ENCODE results near the gene UHRF2. TPM values are rescaled to one million over a fixed set of nuclear protein-coding genes. Genes with fewer than 3 reads are reported as not detected.
"Not testable (repeated sequence)": the region's sequence is repeated elsewhere in the genome, so short reads cannot be mapped to it uniquely, and the experiment has no call there.

The UHRF2 gene
- total and polyA plus RNA-seq, 12 donors: 9.6 to 19.7 (median 13.1) TPM

DNA sequence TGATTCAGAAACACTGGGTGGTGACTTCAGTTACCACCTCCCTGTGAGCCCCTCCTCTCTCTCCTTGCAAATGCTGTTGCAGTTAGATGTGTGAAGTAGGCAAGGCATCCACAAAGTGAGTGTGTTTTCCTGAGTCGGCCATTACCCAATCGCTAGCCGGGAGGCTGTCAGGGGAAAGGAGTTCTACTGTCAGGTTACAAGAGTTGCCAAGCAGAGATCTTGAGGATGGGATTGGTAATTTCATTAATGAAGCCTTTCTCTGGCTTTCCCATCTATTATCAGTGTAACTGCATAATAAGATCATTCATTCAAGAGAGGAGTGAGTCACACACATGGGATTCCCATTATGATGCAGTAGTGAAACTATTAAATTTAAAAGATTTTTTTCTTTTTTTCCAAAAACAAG is 125.7 kb downstream of the UHRF2 start:
- WGBS, 2 donors: 50 to 55% methylated on average over 3 of the region's 3 CpGs
- intact Hi-C loops (cut with DNase I): no loop called here
- TF ChIP-seq, protein P1, sequence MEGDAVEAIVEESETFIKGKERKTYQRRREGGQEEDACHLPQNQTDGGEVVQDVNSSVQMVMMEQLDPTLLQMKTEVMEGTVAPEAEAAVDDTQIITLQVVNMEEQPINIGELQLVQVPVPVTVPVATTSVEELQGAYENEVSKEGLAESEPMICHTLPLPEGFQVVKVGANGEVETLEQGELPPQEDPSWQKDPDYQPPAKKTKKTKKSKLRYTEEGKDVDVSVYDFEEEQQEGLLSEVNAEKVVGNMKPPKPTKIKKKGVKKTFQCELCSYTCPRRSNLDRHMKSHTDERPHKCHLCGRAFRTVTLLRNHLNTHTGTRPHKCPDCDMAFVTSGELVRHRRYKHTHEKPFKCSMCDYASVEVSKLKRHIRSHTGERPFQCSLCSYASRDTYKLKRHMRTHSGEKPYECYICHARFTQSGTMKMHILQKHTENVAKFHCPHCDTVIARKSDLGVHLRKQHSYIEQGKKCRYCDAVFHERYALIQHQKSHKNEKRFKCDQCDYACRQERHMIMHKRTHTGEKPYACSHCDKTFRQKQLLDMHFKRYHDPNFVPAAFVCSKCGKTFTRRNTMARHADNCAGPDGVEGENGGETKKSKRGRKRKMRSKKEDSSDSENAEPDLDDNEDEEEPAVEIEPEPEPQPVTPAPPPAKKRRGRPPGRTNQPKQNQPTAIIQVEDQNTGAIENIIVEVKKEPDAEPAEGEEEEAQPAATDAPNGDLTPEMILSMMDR (IDR thresholded peaks at IDR 0.05): no peak
- Histone ChIP-seq H3K27me3 (peaks cover 0 to 5% (median 0%) of the 10 kb centered on the region in 7 donors), H3K4me1 (no peaks in the 10 kb centered on the region), H3K36me3 (no peaks in the 10 kb centered on the region), H3K4me3 (no peak overlapping the region), H3K9me3 (no peaks in the 10 kb centered on the region), H3K27ac (no peak overlapping the region)
- DNase-seq: no peak
- ATAC-seq: no peak

DNA sequence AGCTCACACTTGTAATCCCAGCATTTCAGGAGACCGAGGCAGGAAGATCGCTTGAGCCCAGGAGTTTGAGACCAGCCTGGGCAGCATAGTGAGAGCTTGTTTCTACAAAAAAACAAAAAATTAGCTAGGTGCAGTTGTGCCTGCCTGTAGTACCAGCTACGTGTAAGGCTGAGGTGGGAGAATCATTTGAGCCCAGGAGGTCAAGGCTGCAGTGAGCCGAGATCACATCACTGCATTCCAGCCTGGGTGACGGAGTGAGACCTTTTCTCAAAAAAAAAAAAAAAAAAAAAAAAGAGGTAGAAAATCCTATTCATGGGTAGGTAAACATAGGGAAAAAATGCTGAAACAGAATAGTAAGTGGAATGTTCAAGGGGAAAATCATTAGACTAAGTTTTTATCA is 129.6 kb downstream of the UHRF2 start:
- H3K27me3 ChIP-seq; H3K9me3 ChIP-seq; H3K27ac ChIP-seq; H3K4me3 ChIP-seq; ATAC-seq; intact Hi-C loops (cut with DNase I); H3K36me3 ChIP-seq; H3K4me1 ChIP-seq; DNase-seq: not testable (repeated sequence)
- WGBS, 2 donors: 83 to 86% methylated on average over 5 of the region's 5 CpGs

DNA sequence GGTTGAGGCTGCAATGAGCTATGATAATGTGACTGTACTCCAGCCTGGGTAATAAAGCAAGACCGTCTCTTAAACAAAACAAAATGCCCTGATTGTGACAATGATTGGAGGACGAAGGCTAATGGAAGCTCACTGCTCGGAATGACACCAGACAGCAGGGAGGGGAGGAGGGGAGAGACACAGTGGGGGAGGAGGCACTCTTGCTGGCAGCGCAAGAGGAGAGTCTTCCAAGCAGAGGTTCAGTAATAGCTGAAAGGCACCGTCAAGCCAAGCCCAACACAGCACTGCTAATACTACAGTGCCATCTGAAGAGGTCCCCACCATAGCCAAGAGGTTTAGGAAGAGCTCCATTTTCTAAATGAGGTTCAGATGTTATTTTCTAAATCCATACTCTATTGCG is 130.2 kb downstream of the UHRF2 start:
- intact Hi-C loops (cut with DNase I): no loop called here
- Histone ChIP-seq H3K27me3 (peaks cover 0 to 5% (median 0%) of the 10 kb centered on the region in 7 donors), H3K4me3 (no peak overlapping the region), H3K36me3 (no peaks in the 10 kb centered on the region), H3K4me1 (no peaks in the 10 kb centered on the region), H3K9me3 (no peaks in the 10 kb centered on the region), H3K27ac (no peak overlapping the region)
- DNase-seq (no peak), ATAC-seq (no peak)
- TF ChIP-seq, protein P1 (IDR thresholded peaks at IDR 0.05): no peak
- 49 to 55% methylated on average over 6 of the region's 6 CpGs for WGBS, 2 donors

DNA sequence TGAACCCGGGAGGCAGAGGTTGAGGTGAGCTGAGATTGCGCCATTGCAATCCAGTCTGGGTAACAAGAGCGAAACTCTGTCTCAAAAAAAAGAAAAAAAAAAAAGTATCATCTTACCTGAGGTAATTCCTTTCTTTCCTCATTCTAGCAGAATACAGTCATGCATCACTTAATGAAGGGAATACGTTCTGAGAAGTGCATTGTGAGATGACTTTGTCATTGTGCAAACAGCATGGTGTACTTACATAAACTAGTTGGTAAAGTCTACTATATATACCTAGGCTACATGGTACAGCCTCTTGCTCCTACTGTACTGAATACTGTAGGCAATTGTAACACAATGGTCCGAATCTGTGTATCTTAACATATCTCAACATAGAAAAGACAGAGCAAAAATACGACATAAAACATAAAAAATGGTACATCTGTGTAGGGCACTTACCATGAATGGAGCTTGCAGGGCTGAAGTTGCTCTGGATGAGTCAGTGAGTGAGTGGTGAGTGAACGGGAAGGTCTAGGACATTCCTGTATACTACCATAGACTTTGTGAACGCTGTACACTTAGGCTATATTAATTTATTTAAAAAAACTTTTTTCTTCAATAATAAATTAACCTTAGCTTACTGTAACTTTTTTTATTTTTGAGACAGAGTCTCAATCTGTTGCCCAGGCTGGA is 132.2 kb downstream of the UHRF2 start:
- H3K27ac ChIP-seq: no peak overlapping the region
- TF ChIP-seq, protein P1 (IDR thresholded peaks at IDR 0.05): no peak
- H3K4me3 ChIP-seq: no peak overlapping the region
- intact Hi-C loops (cut with DNase I): no loop called here
- no peaks in the 10 kb centered on the region for H3K36me3 ChIP-seq
- H3K9me3 ChIP-seq: no peaks in the 10 kb centered on the region
- no peak for DNase-seq
- no peak for ATAC-seq
- 90 to 93% methylated on average over 8 of the region's 8 CpGs for WGBS, 2 donors
- H3K27me3 ChIP-seq: peaks cover 0 to 6% (median 3%) of the 10 kb centered on the region in 7 donors
- H3K4me1 ChIP-seq: no peaks in the 10 kb centered on the region

DNA sequence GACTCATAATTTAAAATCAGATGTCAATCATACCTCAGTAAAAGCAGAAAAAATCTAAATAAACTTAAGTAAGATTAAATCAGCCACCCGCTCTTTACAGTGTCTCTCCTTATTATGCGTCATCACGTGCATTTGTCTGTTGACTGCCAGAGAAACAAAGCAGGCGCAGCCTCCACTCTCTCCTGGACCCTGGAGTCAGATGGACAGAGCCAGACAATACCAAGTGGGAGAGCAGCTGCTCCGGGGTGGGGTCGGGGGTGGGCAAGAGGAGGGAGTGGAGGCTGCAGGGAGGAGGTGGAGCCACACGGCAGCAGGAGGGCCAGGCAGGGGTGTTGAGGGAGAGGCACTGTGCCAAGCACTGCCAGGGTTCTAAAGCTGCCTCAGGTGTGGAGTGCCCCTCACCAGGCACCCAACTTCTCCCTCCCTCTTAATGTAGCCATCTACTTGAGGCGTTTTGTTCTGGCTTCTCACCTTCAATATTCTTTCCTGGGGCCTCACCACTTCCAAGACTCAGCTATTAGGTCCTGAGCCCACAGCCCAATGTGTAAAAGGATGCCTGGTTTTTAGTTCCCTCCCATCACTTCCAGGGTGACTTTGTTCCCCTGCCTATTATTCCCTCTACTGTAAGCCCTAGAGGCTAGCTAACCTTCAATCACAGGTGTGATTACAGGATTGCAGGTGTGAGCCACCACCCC is 136.3 kb downstream of the UHRF2 start:
- no peak for DNase-seq
- no peak for ATAC-seq
- H3K9me3 ChIP-seq: no peaks in the 10 kb centered on the region
- H3K4me1 ChIP-seq: peaks cover 0 to 17% (median 0%) of the 10 kb centered on the region in 9 donors
- intact Hi-C loops (cut with DNase I): no loop called here
- no peak overlapping the region for H3K27ac ChIP-seq
- H3K4me3 ChIP-seq: no peak overlapping the region
- peaks cover 0 to 7% (median 0%) of the 10 kb centered on the region in 7 donors for H3K27me3 ChIP-seq
- H3K36me3 ChIP-seq: no peaks in the 10 kb centered on the region
- TF ChIP-seq, protein P1 (IDR thresholded peaks at IDR 0.05): no peak
- 42 to 45% methylated on average over 8 of the region's 8 CpGs for WGBS, 2 donors

Data from heart right ventricle (tissue), 16 donors.